Activated CD8-positive, alpha-beta memory T cell treated with anti-CD3 and anti-CD28 coated beads, Interleukin-2, amount 10 ng/mL, durations not matched to agents 7 days and 5 days (primary cell): ENCODE data around the gene SFTPD. TPM values are rescaled to one million over a fixed set of nuclear protein-coding genes. Genes with fewer than 3 reads are reported as not detected.
"Not testable (repeated sequence)": the region's sequence is repeated elsewhere in the genome, so short reads cannot be mapped to it uniquely, and the experiment has no call there.

Source experiments
- ATAC-seq: fragments of 150-1000 bp; cut with Tn5 transposase; one replicate; pipeline ENCODE4 v1.10.0; 2021; ENCODE audit warnings: moderate library complexity
- CTCF ChIA-PET: fragments of 350-600 bp; sonication (Branson Sonifier 250); formaldehyde crosslinking; loops from one replicate; lab custom pipeline; 2021; ENCODE audit warnings: antibody characterized with exemption; lab: Charles Lee
- DNase-seq: peaks from one replicate; pipeline ENCODE4 v3.0.0-alpha.2; 2020
- H3K27ac Mint-ChIP-seq: one replicate; pipeline ENCODE4 v1.8.0; 2021; ENCODE audit warnings: mild to moderate bottlenecking, mixed read lengths
- H3K27me3 Mint-ChIP-seq: one replicate; pipeline ENCODE4 v1.8.0; 2021; ENCODE audit warnings: mixed read lengths
- H3K36me3 Mint-ChIP-seq: one replicate; pipeline ENCODE4 v1.8.0; 2021; ENCODE audit warnings: mild to moderate bottlenecking, mixed read lengths
- H3K4me1 Mint-ChIP-seq: one replicate; pipeline ENCODE4 v1.8.0; 2021; ENCODE audit warnings: mixed read lengths
- H3K4me3 Mint-ChIP-seq: one replicate; pipeline ENCODE4 v1.8.0; 2021; ENCODE audit warnings: mild to moderate bottlenecking, moderate library complexity, mixed read lengths
- H3K9me3 Mint-ChIP-seq: one replicate; pipeline ENCODE4 v1.8.0; 2022; ENCODE audit warnings: low read depth, mixed read lengths
- total RNA-seq, 2 experiments: library from RNA; stranded (reverse); gene quantifications; one replicate each; pipeline ENCODE4 v1.2.3, GENCODE V29; 2021

Gene SFTPD
- not detected for total RNA-seq

DNA sequence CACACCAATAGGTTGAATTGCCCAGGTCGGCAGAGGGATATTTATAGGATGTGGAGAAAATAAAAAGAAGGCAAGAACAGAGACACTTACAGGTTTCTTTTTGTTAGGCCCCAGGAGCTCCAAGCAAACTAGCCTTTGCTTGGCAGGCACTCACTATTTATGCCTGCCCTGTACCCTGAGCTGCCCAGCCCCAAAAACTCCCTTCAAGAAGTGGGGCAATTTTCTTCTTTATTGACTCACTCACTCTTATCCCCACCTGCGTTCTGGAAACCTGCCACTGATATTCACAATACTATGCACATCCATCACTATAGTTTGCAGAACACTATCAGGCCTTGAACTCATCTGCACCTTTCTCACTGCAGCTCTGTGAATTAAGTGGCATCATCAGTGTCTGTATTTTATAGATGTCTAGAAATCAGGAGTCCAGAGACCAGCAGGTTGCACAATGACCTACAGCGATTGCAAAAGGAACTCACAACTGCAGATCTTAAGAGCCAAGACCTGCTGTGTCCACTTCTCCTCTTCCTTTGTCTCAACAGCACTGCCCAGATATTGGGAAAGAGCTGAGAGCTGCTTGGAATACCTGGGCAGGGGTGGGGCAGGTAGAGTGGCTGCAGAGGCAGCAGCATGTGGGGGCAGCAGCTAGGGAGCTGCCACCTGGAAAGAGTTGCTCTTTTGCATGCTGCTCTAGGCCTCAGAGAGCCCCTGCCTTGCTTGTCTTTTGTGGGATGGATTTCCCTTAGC lies at the start of gene SFTPD:
SFTPD (minus strand) TSS at position 130 of the 747 bp plus-strand sequence. CDS start 2,446 bp downstream, outside the sequence.
- CTCF ChIA-PET, result no interaction called here
- H3K4me3 Mint-ChIP-seq, result no peak within 1 kb of the TSS
- ATAC-seq (no peak), DNase-seq (no peak)
- no peaks in the 10 kb centered on the region for H3K4me1 Mint-ChIP-seq
- H3K9me3 Mint-ChIP-seq, result no peaks in the 10 kb centered on the region
- H3K27me3 Mint-ChIP-seq, result peaks cover 35% of the 10 kb centered on the region
- H3K27ac Mint-ChIP-seq, result no peak within 1 kb of the TSS
- peaks cover 1% of the 10 kb centered on the region for H3K36me3 Mint-ChIP-seq

DNA sequence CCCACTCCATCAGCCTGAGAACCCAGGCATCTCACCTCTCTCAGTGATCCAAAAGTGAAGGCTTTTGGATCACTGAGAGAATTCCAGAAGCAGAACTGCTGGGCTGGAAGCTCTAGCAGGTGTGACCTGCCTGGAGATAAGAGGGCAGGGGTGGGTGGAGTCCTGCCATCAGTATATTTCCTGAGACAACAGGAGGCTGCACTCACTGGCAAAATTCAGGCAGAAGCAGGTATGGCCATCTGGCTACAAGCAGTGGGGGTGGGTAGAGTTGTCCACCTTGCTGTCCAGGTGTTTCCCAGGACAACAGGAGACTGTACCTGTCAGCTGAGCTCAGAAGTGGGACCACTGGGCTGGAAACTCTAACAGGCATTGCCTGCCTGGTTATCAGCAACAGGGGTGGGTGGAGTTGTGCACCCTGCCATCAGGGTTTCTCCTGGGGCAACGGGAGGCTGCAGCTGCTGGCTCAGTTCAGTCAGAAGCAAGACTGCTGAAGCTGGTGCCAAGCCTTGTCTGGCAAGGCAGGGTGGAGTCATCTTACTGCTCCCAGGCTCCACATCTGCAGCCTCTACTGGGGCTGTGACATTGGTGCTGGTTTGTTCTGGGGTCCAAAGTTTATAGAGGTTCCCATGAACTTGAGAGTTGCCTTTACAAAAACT lies 47.2 kb upstream of the SFTPD start:
- Mint-ChIP-seq H3K4me1 (no peaks in the 10 kb centered on the region), H3K4me3 (no peak overlapping the region), H3K36me3 (no peaks in the 10 kb centered on the region), H3K27me3 (peaks cover 46% of the 10 kb centered on the region), H3K9me3 (no peaks in the 10 kb centered on the region), H3K27ac (no peak overlapping the region)
- DNase-seq (no peak), ATAC-seq (no peak)
- CTCF ChIA-PET, result no interaction called here

DNA sequence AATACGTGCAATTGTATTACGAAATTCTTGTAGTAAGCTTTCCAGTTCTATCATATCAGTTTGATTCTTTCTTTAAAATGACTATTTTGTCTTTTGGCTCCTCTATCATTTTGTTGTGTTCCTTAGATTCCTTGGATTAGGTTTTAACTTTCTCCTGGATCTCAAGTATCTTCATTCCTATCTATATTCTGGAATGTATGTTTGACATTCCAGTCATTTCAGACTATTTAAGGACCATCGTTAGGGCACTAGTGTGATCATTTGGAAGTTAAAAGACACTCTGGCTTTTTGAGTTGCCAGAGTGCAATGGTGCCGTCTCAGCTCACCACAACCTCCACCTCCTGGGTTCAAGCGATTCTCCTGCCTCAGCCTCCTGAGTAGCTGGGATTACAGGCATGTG lies 45.7 kb upstream of the SFTPD start:
- CTCF ChIA-PET, result no interaction called here
- Mint-ChIP-seq H3K4me3 (no peak overlapping the region), H3K27me3 (peaks cover 58% of the 10 kb centered on the region), H3K9me3 (peaks cover 5% of the 10 kb centered on the region), H3K27ac (no peak overlapping the region), H3K4me1 (no peaks in the 10 kb centered on the region), H3K36me3 (peaks cover 4% of the 10 kb centered on the region)
- no peak for DNase-seq
- no peak for ATAC-seq

DNA sequence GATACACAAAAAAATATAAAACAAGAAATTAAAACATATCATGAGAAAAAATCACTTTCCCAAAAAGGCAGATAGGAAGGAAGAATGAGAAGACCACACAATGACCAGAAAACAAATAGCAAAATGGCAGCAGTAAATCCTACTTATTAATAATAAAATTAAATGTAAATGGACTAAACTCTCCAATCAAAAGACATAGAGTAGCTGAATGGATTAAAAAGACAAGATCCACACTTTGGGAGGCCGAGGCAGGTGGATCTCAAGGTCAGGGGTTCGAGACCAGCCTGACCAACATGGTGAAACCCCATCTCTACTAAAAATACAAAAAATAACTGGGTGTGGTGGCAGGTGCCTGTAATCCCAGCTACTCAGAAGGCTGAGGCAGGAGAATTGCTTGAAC lies 39.3 kb upstream of the SFTPD start:
- peaks cover 27% of the 10 kb centered on the region for H3K4me1 Mint-ChIP-seq
- DNase-seq, H3K4me3 Mint-ChIP-seq, H3K27ac Mint-ChIP-seq, ATAC-seq, CTCF ChIA-PET, H3K36me3 Mint-ChIP-seq: not testable (repeated sequence)
- H3K27me3 Mint-ChIP-seq, result peaks cover 64% of the 10 kb centered on the region
- peaks cover 11% of the 10 kb centered on the region for H3K9me3 Mint-ChIP-seq

DNA sequence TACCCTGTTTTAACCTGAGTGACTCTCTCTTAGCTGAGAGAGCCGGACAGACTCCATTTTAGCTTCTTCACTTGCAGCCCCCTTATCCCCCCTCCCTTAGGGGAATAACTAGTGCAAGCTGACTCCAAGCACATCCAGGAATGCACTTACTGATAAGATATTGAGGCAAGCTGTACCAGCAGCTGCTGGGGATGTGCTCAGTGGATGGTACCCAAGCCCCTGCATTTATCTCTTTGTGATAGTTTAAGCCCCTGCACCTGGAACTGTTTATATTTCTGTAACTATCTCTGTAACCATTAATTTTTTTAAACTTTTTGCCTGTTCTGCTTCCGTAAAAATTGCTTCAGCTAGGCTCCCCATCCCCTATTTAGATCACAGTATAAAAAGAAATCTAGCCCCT lies 37.8 kb upstream of the SFTPD start:
- CTCF ChIA-PET, result interaction anchor here (1.0 kb wide), 1 partner anchor 60 kb away, joined by 3 read pairs; no protein-coding TSS in a partner anchor
- Mint-ChIP-seq H3K9me3 (peaks cover 11% of the 10 kb centered on the region), H3K27me3 (peaks cover 66% of the 10 kb centered on the region), H3K4me1 (peaks cover 31% of the 10 kb centered on the region)
- ATAC-seq, DNase-seq, H3K27ac Mint-ChIP-seq, H3K36me3 Mint-ChIP-seq, H3K4me3 Mint-ChIP-seq: not testable (repeated sequence)

DNA sequence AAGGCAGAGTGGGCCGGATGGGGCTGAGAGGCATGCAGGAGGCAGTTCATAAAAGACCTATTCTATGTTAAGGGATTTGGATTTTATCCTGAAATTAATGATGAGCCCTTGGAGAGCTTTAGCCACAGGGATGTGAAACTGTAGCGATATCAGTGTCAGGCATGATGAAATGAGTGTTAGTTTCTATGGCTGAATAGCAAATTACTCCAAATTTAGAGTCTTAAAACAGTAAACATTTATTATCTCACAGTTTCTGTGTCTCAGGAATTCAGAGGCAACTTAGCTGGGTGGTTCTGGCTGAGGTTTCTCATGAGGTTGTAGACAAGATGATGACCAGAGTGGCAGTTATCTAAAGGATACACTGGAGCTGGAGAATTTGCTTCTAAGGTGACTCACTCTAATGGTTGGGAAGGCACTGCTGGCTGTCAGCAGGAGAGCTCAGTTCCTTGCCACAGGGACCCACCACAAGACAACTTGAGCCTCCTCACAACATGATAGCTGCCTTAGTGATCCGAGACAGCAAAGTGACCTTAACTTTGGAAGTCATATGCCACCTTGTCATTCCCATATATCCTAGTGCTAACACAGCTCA lies 36.7 kb upstream of the SFTPD start:
- Mint-ChIP-seq H3K4me3 (no peak overlapping the region), H3K27ac (no peak overlapping the region), H3K9me3 (peaks cover 11% of the 10 kb centered on the region), H3K36me3 (peaks cover 7% of the 10 kb centered on the region), H3K27me3 (peaks cover 64% of the 10 kb centered on the region), H3K4me1 (peaks cover 34% of the 10 kb centered on the region)
- DNase-seq (no peak), ATAC-seq (no peak)
- CTCF ChIA-PET, result no interaction called here

DNA sequence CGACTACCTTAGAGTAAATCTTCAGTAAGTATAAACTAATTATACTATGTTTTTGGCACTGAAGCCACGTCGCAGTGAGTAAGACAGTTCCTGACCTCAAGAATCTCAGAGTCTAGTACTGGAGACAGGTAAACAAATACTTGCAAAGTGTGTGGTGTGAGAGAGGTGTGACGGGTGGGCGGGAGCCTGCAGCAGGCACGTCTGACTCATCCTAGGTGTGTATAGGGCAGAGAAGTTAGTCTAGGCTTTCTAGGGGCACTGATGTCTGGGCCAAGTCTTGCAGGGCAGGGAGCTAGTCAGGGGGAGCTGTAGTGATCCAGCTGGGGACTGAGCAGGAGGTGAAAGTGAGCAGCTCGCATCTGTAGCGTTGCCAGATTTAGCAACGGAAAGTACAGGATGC lies 35.9 kb upstream of the SFTPD start:
- CTCF ChIA-PET, result no interaction called here
- peaks cover 7% of the 10 kb centered on the region for H3K9me3 Mint-ChIP-seq
- H3K4me1 Mint-ChIP-seq, result peaks cover 34% of the 10 kb centered on the region
- H3K27me3 Mint-ChIP-seq, result peaks cover 67% of the 10 kb centered on the region
- peaks cover 4% of the 10 kb centered on the region for H3K36me3 Mint-ChIP-seq
- peak; percentile 59 for ATAC-seq
- no peak overlapping the region for H3K4me3 Mint-ChIP-seq
- peak; percentile 55 for DNase-seq
- peak overlapping the region; percentile 12 for H3K27ac Mint-ChIP-seq

DNA sequence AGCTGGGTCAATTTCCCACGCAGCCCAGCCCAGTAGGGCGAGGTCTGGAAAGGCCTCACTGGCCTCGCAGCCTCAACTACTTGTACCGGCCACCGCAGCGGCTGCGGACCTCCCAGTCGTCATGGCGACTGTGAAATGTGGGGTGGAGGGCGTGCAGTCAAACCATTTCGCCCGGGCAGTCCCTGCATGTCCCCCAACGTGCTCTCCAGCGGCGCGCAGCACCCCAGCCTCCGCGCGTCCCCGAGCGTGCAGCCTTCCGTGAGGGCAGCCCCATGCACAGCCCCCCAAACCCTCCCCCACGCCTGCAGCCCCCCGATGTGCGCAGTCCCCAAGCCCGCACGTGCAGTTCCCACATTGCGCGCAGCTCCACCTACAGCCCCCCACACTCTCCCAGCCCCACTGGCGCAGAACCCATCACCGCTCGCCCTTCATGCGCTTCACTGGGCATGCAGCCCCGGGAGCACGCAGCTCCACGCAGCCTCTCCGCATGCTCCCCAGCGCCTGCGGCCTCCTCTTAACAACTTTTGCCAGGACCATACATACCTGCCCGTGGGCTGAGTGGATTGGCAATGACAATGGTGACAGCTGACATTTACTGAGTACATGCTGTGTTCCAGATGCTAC lies 34.5 kb upstream of the SFTPD start:
- H3K27ac Mint-ChIP-seq, result no peak overlapping the region
- peaks cover 69% of the 10 kb centered on the region for H3K27me3 Mint-ChIP-seq
- no peak overlapping the region for H3K4me3 Mint-ChIP-seq
- ATAC-seq (no peak), DNase-seq (no peak)
- CTCF ChIA-PET, result interaction anchor here (1.3 kb wide), 1 partner anchor 64 kb away, joined by 3 read pairs; no protein-coding TSS in a partner anchor
- H3K36me3 Mint-ChIP-seq, result no peaks in the 10 kb centered on the region
- H3K9me3 Mint-ChIP-seq, result peaks cover 3% of the 10 kb centered on the region
- peaks cover 34% of the 10 kb centered on the region for H3K4me1 Mint-ChIP-seq

DNA sequence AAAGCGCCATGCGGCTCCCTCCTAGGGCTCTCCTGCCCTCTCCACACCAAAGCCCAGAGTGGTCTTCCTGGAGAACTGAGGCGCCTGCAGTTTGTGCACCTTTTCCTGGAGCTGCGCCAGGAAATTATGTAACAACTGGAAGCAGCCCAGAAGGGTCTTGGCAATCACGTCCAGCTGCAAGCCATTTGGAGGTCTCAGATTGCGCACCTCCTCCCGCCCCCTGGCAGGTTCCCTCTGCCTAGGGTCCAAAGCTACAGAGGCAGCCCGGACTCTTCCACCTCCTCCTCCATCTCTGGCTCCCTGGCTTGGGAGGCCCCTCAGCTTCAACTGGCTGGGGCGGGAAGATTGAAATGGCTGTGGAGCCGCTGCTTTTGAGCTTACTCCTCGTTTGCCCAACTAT lies 34.0 kb upstream of the SFTPD start:
- peaks cover 34% of the 10 kb centered on the region for H3K4me1 Mint-ChIP-seq
- ATAC-seq (no peak), DNase-seq (no peak)
- H3K27ac Mint-ChIP-seq, result no peak overlapping the region
- CTCF ChIA-PET, result interaction anchor here (1.3 kb wide), 1 partner anchor 64 kb away, joined by 3 read pairs; no protein-coding TSS in a partner anchor
- peaks cover under 1% of the 10 kb centered on the region for H3K9me3 Mint-ChIP-seq
- no peaks in the 10 kb centered on the region for H3K36me3 Mint-ChIP-seq
- H3K4me3 Mint-ChIP-seq, result no peak overlapping the region
- peaks cover 71% of the 10 kb centered on the region for H3K27me3 Mint-ChIP-seq

DNA sequence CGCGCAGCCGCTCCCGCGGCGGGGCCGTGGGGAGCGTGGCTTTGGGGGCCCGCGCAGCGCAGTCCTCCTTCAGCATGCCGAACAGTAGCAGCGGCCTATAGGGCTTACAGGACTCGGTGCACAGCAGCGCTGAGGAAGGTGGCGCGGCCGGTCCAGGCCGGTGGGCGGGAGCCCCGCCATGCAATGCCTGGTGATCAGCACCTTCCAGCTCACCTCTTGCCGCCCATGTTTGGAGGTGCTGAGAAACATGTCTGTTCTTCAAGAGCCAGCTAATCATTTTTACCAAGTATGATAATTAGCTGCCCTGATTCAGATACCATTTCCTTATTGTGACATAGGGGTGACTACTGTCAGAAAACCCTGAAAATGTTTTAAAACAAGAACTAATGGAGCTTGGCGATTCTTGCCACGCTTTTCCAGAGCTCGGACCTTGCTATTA lies 33.5 kb upstream of the SFTPD start:
- peaks cover 34% of the 10 kb centered on the region for H3K4me1 Mint-ChIP-seq
- H3K4me3 Mint-ChIP-seq, result no peak overlapping the region
- DNase-seq, result no peak
- peaks cover 73% of the 10 kb centered on the region for H3K27me3 Mint-ChIP-seq
- ATAC-seq, result peak; percentile 26
- H3K9me3 Mint-ChIP-seq, result no peaks in the 10 kb centered on the region
- CTCF ChIA-PET, result interaction anchor here (1.3 kb wide), 1 partner anchor 65 kb away, joined by 3 read pairs; no protein-coding TSS in a partner anchor
- H3K27ac Mint-ChIP-seq, result no peak overlapping the region
- no peaks in the 10 kb centered on the region for H3K36me3 Mint-ChIP-seq

DNA sequence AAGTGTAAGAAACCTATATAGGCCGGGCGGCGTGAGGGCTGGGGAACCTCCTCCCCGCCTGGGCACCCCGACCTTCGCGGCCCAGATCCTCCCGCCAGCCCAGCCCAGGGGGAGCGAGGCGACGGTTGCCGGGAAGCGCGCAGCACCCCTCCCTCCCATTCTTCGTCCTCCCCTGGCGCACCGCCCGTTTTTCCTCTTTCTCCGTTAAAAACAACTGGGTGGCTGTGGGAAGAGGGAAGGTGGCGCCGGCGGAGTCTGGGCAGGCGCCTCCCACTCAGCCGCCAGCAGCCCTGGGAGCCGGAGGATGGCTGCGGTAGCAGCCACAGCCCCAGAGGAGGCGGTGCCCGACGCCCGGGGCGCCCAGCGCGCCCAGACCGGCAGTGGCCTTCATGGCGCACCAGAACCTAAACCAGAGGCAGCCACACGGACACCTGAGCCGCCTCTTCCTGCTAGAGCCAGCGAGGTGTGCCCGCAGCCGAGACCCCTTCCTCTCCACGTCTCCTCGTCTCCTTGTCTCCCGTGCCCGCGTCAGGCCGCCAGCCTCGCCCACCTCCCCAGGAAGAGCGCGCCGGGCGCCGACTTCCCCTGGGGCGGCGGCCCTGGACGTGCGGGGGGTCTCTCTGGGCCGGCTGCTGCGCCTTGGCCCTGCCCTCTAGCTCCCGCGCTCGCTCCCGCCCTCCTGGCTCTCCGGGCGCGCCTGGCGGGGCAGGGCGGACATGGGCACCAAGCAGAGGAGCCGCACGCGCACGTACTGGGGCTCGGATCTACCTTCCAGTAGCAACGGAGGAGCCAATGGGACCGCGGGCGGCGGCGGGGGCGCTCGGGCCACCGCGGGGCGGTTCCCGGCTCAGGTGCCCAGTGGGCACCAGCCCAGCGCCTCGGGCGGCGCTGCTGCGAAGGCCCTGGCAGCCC lies 32.8 kb upstream of the SFTPD start:
- Mint-ChIP-seq H3K4me1 (peaks cover 32% of the 10 kb centered on the region), H3K27me3 (peaks cover 78% of the 10 kb centered on the region), H3K27ac (no peak overlapping the region), H3K9me3 (no peaks in the 10 kb centered on the region), H3K4me3 (peak overlapping the region; percentile 48), H3K36me3 (no peaks in the 10 kb centered on the region)
- CTCF ChIA-PET, result interaction anchor here (1.3 kb wide), 1 partner anchor 65 kb away, joined by 3 read pairs; no protein-coding TSS in a partner anchor
- no peak for DNase-seq
- ATAC-seq, result peak; percentile 68

DNA sequence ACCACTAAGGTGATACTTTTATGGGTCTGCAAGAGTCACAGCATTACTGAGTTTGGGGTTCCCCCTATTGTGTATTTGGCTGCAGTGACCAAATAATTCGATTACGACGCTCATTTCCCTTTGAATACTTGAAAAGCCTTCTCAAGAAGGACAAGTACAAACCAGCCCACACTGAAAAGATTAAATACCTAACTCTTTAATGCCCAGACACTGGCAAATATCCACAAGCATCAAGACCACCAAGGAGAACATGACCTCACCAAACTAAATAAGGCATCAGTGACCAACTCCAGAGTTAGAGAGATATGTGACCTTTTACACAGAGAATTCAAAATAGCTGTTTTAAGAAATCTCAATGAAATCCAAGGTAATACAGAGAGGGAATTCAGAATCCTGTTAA lies 31.8 kb upstream of the SFTPD start:
- Mint-ChIP-seq H3K4me1 (peaks cover 23% of the 10 kb centered on the region), H3K9me3 (no peaks in the 10 kb centered on the region), H3K36me3 (no peaks in the 10 kb centered on the region), H3K27me3 (peaks cover 74% of the 10 kb centered on the region), H3K4me3 (peak overlapping the region; percentile 48), H3K27ac (no peak overlapping the region)
- no peak for ATAC-seq
- no peak for DNase-seq
- CTCF ChIA-PET, result no interaction called here
